ENCODE measurements around the gene DCLK1.

The DCLK1 gene

DNA sequence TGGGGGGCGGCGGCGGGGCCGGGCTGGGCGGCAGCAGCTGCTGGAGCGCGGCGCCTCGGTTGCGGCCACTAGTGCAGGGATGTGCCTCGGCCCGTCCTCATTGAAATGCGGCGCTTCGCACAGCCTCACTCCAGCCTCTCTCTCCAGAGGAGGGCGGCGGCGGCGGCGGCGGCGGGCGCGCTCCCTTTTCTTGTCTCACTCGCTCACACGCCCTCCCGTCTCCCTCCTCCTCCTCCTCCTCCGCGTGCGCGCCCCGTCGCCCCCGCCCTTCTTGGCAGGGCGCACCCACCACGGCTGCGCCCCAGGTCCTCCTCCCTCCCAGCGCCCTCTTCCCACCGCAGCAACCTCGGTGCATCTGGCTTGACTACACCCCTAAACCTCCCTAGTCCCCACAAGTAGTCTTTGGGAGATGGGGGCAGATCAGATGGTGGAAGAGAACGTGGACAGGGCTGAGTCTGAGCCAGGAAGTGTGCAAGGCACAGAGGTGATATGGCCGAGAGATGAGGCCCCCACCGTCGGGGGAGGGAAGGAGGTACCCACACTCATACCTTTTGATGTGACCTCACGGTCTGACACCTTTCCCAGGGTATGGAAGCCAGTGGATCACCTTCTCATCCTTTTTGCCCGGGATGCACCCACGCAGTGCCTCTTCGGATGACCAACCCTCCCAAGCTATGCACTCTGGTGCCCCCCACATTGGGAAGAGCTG, at the start of gene DCLK1:
TSS of gene DCLK1 (minus strand) at position 161 of the 709 bp plus-strand sequence.
- DNase-seq, result peak; percentile 83

GRCh38 chr13:36175621-36176020, 44.4 kb upstream of the DCLK1 start:
- no peak for DNase-seq

DNA sequence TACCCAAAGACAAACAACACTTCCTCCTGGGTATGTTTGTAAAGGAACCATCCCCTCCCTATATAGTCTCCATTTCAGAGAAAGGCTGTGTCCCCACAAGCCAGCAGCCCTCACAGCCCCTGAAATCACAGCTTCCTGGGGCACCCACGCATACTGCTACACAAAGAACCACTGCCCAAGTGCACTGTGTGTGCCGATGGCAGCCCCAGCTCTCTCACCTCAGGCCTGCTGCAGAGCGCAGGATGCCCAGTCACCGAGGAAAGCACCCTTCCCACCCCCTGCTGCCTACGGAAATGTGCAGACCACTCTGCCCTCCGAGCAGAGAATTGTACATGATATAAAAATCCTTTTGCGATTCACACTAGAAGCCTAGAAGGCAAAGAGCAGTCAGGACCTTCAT, 43.7 kb upstream of the DCLK1 start:
- DNase-seq, result no peak

DNA sequence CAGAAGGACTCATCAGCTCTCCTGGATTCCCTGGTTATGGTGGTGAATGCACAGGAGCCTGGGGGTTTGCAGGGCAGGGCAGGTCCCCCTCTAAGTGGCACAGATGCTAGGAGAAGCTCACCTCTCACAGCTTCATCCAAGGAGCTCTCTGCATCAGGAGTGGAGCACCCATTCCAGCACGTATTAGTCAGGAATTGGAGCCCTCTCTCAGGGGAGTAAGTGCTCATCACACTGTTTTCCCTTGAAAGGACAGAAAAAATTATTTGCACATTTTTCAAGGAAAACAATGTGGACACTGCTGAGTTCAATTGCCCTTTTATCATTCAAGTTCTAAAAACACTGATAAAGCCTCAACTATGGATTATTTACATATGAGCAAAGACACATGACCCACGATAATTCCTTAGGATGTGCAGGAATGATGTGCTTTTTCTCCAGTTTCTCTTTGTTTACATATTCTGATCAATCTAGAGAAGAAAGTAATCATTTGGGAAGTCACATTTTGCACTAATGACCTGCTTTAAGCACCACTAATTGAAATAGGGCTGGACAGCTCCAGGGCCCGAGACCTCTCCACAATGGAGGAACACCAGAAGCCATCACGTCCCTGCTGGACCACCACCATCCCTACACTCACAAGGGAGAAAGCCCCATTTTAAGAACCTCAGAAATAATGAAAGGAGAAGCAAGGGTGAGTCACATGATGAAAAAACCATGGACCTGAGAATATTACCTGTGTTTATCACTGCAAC, 42.6 kb upstream of the DCLK1 start:
- no peak for DNase-seq

DNA sequence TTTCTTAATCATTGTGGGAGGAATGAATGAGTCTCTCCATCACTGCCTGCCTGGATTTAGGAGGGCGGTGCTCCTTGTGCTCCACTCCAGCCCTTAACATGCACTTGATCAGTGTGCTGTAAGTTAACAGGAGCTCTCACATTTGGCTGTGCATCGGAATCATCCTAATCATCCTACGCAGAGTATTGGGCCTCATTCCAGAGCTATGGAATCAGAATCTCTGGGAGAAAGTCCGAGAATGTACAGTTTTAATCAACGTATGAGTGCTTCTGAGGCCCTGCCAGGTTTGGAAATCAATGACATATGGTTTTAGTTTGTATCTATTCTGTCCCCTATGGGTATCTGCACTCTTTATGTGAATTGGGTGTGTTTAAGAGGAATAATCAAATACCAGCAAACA, 34.9 kb upstream of the DCLK1 start:
- DNase-seq, result no peak

GRCh38 chr13:36163809-36164308, 32.7 kb upstream of the DCLK1 start:
- DNase-seq, result peak; percentile 76

GRCh38 chr13:36163286-36163685, 32.1 kb upstream of the DCLK1 start:
- no peak for DNase-seq

- DNase-seq, result no peak
Observed at GRCh38 chr13:36160297-36160696, 29.1 kb upstream of the DCLK1 start.

DNA sequence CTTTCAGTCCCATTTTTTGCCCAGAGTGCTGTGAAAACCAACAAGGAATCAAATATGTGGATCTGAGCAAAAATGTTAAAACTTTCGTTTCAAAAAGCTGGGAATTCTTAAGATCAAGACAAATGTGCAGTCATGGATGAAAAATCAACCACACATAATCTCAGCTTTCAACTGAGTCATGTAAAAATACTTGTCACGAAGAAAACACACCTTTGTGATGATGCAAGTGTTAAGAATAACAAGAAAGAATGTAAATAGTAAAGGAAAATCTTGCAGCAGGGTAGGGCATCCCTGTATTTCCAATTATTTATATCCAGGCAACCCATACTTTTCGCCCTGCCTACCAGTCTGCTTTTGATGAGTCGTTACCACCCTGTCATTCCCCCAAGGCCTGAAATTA, 27.4 kb upstream of the DCLK1 start:
- no peak for DNase-seq

- no peak for DNase-seq
Observed at GRCh38 chr13:36157480-36157879, 26.3 kb upstream of the DCLK1 start.

- DNase-seq, result no peak
Observed at GRCh38 chr13:36154567-36155291, 23.5 kb upstream of the DCLK1 start.

GRCh38 chr13:36151591-36151990, 20.4 kb upstream of the DCLK1 start:
- DNase-seq, result no peak

DNA sequence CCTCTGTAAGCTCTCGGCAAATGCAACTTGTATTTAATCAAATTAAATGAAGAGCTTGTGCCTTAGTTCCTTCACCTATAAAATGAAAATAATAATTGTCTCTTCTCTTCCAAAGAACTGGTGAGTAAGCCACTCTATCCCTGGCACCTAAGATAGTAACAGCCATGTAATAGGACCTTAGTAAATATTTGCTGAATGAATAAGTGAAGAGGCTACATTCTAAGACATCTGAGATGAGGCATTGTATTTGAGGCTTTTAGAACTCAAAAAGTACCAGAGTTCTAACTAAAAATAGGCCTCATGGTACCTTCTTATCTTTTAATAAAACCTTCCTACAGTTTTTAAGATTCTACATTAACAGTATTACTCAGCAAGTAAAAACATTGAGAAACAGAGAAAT, 17.3 kb upstream of the DCLK1 start:
- DNase-seq, result no peak

- DNase-seq, result no peak
Observed at GRCh38 chr13:36147330-36147729, 16.1 kb upstream of the DCLK1 start.

- no peak for DNase-seq
Observed at GRCh38 chr13:36146511-36147269, 15.5 kb upstream of the DCLK1 start.

DNA sequence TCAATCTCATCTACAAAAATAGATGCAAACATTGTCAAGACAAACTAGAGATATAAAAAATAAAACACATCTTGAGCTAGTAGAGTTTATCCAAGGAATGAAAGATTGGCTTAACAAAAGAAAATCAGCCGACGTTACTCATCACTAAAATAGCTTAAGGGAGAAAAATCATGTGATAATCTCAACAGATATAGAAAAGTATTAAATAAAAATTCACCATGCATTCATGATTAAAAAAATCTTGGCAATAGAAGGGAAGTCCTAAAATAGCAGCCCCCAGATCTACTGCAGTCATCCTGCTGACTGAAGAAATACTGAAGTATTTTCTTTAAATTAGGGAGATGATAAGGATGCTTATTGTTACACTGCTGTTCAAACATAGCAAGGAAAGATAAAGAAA, 12.6 kb upstream of the DCLK1 start:
- DNase-seq, result no peak

GRCh38 chr13:36142735-36143134, 11.6 kb upstream of the DCLK1 start:
- DNase-seq, result peak; percentile 79

DNA sequence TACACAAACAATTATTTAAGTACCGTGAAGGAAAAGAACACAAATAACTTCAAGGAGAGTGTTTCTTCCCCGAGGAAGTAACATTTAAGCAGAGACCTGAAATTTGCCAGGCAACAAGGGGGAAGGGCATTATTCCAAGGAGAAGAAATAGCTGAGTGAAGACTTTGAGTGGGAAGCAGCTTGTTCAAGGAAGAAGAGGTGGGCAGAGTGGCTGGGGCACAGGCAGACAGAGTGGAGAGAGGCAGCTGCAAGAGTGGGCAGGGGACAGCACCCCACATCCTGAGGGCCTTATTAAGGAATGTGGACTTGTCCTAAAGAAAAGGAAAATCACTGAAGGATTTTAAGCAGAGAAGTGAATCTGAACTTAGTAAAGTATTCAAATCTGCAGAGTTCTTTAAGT, 4.7 kb upstream of the DCLK1 start:
- no peak for DNase-seq

DNA sequence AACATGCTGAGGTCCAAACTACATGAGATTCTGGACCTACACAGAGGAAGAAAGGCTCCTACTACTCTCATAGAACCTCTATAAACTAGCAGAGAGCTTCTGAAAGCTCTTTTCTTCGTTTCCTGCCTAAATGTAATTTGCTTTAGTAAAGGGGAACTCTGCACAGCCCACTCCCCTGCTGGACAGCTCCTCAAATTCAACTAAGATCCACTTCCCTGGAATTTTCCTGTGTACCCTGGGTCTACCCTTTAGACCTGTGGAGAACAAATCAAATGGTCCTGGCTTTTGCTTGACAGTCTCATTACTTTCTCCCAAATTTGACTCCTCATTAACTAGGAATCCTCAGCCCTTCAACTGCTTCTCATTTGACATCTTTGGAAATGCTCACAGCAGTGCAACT, 3.5 kb upstream of the DCLK1 start:
- no peak for DNase-seq

DNA sequence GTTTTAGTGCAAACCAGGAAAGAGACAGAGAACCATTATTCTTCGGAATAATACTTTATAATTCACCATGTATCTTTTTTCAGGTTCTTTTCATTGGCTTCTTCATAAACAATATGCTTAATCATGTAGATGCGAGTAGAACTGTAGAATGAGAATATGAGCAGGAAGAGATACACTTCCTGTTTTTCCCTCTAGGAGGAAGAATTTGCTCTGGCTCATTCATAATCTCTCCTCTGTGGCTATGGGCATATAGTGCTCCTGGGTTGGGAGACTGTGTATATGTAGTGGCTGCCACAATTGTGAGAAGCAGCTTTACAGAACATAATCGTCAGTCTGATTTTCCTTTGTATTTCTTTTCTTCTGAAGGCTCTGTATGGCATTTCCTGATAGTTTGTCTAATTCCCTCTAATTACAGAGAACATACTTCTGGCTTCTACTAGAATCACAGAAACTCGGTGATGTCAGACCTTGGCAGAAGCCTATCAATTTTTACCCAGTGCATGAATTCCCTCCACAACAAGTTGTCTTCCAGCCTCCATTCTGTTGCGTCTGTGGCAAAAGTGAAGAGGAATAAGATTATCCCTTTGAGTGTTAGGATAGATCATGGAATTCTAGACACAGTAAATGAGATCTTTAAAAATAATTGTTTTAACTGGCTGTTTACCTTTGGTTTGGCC, 2.9 kb upstream of the DCLK1 start:
- DNase-seq, result no peak

GRCh38 chr13:36132376-36132775, 1.2 kb upstream of the DCLK1 start:
- no peak for DNase-seq

- no peak for DNase-seq
Observed at GRCh38 chr13:36131931-36132297, 732 bp upstream of the DCLK1 start.

All from NCI-H526 treated with DMSO at 0.1 percent for 48 hours (cell line).